GM18508 (cell line): ENCODE results near the gene DMXL1.
"Not testable (repeated sequence)": the region's sequence is repeated elsewhere in the genome, so short reads cannot be mapped to it uniquely, and the experiment has no call there.

Source experiments
- ATAC-seq: cut with Tn5 transposase; IDR thresholded peaks from one replicate; pipeline ENCODE4 v1.9.1; 2021; ENCODE audit warnings: moderate number of reproducible peaks; ENCODE audit not compliant: insufficient read depth, unreplicated experiment

The DMXL1 gene

GRCh38 chr5:119117237-119117636 is 46.4 kb downstream of the DMXL1 start:
- ATAC-seq: no peak

DNA sequence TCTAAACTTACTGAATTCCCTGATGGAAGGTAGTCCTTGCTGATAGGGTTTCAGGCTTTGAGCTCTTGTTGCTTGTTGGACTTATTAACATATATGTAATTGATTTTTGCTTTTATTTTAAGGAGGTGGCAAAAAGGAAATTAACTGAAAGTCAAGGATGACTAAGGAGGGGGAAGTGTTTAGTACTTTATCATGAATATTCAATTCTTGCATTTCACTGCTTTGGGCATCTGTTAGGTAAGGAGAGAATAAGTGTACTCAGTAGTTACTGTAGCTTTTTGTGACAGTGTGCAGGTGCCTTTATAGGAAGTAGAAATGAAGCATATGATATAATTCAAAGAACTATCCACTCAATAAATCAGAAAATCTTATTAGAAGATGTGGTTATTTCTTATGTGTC is 47.1 kb downstream of the DMXL1 start:
- ATAC-seq: no peak

DNA sequence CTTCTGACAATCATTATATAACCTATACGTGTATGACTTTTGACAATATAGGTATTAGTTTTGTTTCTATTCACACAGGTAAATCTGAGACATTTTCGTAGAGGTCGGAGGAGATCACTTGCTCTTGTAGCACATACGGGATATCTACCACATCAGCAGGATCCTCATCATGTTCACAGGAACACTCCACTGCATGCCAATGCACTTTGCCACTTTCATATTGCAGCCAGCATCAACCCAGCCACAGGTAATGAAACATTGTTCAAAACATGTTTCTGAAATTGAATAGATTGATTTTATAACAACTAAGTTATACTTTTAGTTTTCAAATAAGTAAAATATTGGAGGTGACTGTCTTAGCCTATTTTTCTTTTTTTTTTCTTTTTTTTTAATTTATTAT is 50.0 kb downstream of the DMXL1 start:
- ATAC-seq: no peak

DNA sequence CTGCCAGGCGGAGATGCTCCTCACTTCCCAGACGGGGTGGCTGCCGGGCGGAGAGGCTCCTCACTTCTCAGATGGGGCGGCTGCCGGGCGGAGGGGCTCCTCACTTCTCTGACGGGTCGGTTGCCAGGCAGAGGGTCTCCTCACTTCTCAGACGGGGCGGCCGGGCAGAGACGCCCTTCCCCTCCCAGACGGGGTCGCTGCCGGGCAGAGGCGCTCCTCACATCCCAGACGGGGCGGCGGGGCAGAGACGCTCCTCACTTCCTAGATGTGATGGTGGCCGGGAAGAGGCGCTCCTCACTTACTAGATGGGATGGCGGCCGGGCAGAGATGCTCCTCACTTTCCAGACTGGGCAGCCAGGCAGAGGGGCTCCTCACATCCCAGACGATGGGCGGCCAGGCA is 51.6 kb downstream of the DMXL1 start:
- ATAC-seq: not testable (repeated sequence)

DNA sequence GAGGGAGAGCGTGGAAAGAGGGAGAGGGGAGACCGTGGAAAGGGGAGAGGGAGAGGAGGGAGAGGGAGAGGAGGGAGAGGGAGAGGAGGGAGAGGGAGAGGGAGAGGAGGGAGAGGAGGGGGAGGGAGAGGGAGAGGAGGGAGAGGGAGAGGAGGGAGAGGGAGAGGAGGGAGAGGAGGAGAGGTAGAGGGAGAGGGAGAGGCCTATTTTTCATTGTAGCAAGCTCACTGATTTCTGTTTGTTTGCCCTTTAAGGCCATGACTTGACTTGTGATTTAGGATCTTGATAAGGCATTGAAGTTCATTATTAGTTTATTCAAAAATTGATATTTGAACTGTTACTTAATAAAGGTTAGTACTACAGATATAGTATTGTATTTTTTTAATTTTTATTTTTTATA is 52.4 kb downstream of the DMXL1 start:
- no peak for ATAC-seq

GRCh38 chr5:119129770-119130169 is 58.9 kb downstream of the DMXL1 start:
- ATAC-seq: no peak

DNA sequence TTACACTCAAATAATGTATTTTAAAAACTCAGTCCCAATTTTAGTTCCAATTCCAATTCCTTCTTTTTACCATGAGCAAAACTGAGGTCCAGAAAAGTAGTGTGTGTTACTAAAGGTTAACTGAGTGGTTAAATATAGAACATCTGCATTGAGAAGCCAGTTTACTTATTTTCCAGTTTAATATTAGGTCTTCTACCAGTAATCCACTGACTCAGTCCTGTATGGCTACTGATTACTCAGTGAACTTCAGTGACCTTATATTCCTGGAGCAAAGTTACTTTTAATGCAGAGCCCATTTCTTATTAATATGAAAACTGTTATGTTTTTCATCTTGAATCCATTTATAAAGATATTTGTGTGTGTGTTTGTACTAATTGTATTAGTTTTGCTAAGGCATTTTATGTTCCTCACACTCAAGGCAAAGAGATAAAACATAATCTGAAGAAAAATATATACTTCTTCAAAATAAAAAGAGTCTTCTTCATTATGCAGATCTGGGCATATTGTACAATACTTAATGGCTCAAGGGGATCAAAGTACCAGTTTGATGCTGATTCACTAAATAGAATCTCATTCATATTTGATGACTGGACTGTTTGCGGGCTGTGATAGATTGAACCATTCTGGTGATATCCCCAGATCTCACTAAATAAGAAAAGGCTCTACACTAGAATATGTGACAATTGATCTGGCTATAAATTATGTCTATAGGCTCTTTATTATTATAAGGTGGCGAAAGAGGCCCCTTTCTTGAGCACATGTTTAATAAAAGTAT is 60.8 kb downstream of the DMXL1 start:
- no peak for ATAC-seq

- not testable (repeated sequence) for ATAC-seq
Measured at GRCh38 chr5:119135743-119136142, 64.9 kb downstream of the DMXL1 start.

DNA sequence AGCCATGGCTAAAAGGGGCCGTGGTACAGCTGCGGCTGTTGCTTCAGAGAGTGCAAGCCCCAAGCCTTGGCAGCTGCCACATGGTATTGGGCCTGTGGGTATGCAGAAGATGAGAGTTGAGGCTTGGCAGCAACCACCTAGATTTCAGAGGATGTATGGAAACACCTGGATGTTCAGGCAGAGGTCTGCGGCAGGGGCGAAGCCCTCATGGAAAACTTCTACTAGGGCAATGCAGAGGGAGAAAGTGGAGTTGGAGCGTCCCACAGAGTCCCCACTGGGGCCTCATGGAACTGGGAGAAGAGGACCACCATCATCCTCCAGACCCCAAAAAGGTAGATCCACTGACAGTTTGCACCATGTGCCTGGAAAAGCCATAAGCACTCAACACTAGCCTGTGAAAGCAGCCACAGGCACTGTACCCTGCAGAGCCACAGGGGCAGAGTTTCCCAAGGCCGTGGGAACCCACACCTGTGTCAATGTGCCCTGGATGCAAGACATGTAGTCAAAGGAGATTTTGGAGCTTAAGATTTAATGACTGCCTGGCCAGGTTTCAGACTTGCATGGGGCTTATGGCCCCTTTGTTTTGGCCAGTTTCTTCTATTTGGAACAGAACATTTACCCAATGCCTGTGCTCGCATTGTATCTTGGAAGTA is 65.9 kb downstream of the DMXL1 start:
- ATAC-seq: no peak

DNA sequence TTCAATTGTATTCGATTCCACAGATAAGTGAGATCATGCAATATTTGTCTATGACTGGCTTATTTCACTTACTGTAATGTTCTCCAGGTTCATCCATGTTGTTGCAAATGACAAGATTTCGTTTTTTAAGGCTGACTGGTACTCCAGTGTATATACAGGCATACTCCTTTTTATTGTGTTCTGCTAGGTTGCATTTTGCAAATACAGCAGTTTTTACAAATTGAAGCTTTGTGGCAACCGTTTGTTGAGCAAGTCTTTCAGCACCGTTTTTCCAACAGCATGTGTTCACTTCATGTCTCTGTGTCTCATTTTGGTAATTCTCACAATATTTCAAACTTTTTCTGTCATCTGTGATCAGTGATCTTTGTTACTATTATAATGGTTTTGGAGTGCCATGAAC is 82.7 kb downstream of the DMXL1 start:
- ATAC-seq: no peak

- ATAC-seq: no peak
Measured at GRCh38 chr5:119158144-119158543, 87.3 kb downstream of the DMXL1 start.

GRCh38 chr5:119161430-119161829 is 90.5 kb downstream of the DMXL1 start:
- ATAC-seq: no peak

GRCh38 chr5:119166026-119166425 is 95.1 kb downstream of the DMXL1 start:
- no peak for ATAC-seq

DNA sequence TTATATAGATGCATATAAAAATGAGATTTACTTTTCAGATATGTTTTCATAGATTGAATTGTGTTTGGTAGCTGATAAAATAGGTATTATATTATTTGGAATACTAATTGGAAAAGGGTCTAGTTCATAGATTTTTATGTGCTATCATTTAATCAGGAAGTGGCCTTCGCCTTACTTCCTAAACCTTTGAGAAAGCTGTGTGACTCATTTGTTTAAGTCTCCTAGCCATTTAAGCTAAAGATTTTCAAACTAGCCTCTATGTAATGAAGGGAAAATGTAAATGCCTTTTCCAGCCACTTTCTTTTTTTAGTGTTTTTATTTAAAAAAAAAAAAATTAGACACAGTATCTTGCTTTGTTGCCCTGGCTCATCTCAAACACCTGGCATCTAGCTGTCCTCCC is 97.5 kb downstream of the DMXL1 start:
- ATAC-seq: no peak

GRCh38 chr5:119171686-119172085 is 100.8 kb downstream of the DMXL1 start:
- ATAC-seq: no peak

DNA sequence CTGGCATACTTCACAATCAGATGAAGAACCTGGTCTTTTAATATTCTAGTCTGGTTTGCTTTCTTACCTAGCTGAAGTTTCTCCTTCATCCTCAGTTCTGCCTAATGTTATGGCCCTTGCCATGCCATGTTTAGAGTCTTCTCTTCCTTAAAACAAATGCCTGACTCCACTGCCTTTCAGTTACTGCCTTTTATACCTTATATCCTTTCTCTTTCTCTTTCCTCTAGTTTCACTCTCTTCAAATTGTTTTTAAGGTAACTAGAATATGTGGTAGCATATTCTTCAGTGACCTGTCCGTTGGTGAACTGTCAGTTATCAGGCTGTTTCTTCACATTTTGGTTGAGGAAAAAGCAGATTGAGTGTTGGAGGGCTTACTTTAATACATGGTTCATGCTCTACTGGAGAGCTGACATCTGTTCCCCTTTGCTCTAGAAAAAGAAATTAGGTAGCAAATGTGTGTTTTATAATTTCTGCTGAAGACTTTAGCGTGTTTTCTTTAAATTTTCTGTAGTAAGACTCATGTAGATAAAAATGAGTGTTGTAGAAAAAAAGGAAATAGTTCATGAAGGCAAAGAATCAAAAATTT is 103.8 kb downstream of the DMXL1 start:
- ATAC-seq: no peak

DNA sequence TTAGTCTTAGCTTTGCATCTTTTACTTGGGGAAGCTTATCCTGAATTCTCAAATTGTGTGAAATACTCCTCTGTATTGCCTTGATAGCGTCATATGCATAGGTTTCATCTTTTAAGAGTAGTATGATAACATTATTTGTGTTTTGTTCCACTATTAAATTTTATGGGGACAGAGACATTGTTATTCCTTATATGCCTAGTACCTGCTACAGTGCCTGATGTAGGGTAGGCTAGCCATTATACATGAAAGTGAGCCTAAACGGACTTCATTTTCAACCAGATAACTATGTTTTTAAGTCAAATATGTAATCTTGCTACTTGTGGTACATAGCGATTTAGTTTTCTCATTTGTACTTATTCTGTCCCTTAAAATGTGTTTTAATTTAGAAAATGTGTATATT is 105.9 kb downstream of the DMXL1 start:
- ATAC-seq: no peak

DNA sequence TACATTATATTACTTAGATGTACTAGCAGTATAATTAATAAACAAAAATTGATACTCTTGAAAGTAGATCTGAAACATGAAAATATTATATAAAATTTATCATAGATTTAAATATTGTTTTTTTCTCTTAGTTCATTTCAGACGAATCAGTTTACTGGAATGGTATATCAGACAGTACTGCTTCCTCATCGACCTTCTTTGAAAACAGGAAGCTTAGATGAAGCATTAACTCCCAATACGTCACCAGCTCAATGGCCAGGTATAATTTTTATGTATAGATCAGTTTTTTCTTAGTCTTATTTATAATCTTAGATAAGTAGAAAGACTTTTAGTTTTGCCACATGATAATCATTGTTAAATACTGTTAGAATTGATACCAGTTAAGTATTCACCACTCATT is 106.3 kb downstream of the DMXL1 start:
- no peak for ATAC-seq

GRCh38 chr5:119178435-119178834 is 107.5 kb downstream of the DMXL1 start:
- ATAC-seq: no peak

- ATAC-seq: no peak
Measured at GRCh38 chr5:119179857-119180641, 109.2 kb downstream of the DMXL1 start.

- not testable (repeated sequence) for ATAC-seq
Measured at GRCh38 chr5:119185512-119185911, 114.6 kb downstream of the DMXL1 start.
